Naive thymus-derived CD4-positive, alpha-beta T cell (primary cell): ENCODE results near the gene TFG. TPM values are rescaled to one million over a fixed set of nuclear protein-coding genes. Genes with fewer than 3 reads are reported as not detected.

Source experiments
- ATAC-seq: fragments of 150-1000 bp; cut with Tn5 transposase; 2 replicates; pipeline ENCODE4 v1.10.0; 2021; ENCODE audit warnings: mild to moderate bottlenecking, moderate library complexity
- CTCF ChIA-PET: fragments of 350-600 bp; sonication (Branson Sonifier 250); formaldehyde crosslinking; loops from one replicate; lab custom pipeline; 2021; ENCODE audit warnings: antibody characterized with exemption; lab: Charles Lee
- POLR2A ChIA-PET: fragments of 350-600 bp; sonication (Branson Sonifier 250); formaldehyde crosslinking; loops from one replicate; lab custom pipeline; 2021; ENCODE audit warnings: antibody characterized with exemption, inconsistent platforms; lab: Charles Lee
- DNase-seq, 9 donors: peaks; one replicate each; pipeline versions ENCODE4 v3.0.0 to v3.0.0-alpha.2; 2020 to 2022; ENCODE audit warnings: mixed read lengths in 1 of 9
- H3K27ac ChIP-seq: one replicate; pipeline ENCODE4 v1.7.0; 2013; ENCODE audit warnings: mild to moderate bottlenecking, low read depth, low read length, moderate library complexity
- H3K27me3 ChIP-seq, 2 donors: one replicate each; pipeline ENCODE4 v1.7.0; 2013; ENCODE audit warnings: low read length in 2 of 2, mild to moderate bottlenecking in 2 of 2, moderate library complexity in 2 of 2; ENCODE audit not compliant: control insufficient read depth in 2 of 2, insufficient read depth in 2 of 2
- H3K36me3 ChIP-seq, 3 experiments: 1 replicate in 2 of 3; 2 replicates in 1 of 3; pipeline ENCODE4 v1.7.0; 2013; ENCODE audit warnings: low read length in 3 of 3, mild to moderate bottlenecking in 3 of 3, moderate library complexity in 1 of 3; ENCODE audit not compliant: insufficient read depth in 3 of 3, control insufficient read depth in 2 of 3
- H3K4me1 ChIP-seq, 2 donors: one replicate each; pipeline ENCODE4 v1.7.0; 2013; ENCODE audit warnings: low read length in 2 of 2, mild to moderate bottlenecking in 2 of 2, moderate library complexity in 1 of 2; ENCODE audit not compliant: control insufficient read depth in 2 of 2, insufficient read depth in 2 of 2
- H3K4me3 ChIP-seq: 2 replicates; pipeline ENCODE4 v1.7.0; 2013; ENCODE audit warnings: mild to moderate bottlenecking, low read length
- H3K9me3 ChIP-seq, 3 experiments: 1 replicate in 2 of 3; 2 replicates in 1 of 3; pipeline ENCODE4 v1.7.0; 2013; ENCODE audit warnings: low read length in 3 of 3; ENCODE audit not compliant: control insufficient read depth in 2 of 3
- H3K27ac Mint-ChIP-seq, 9 donors: one replicate each; pipeline ENCODE4 v1.8.0; 2020 to 2022; ENCODE audit warnings: mixed read lengths in 9 of 9, mild to moderate bottlenecking in 8 of 9, moderate library complexity in 5 of 9, inconsistent platforms in 2 of 9
- H3K27me3 Mint-ChIP-seq, 5 donors: one replicate each; pipeline ENCODE4 v1.8.0; 2021 to 2022; ENCODE audit warnings: mixed read lengths in 5 of 5, mild to moderate bottlenecking in 1 of 5
- H3K36me3 Mint-ChIP-seq, 5 donors: one replicate each; pipeline ENCODE4 v1.8.0; 2020 to 2022; ENCODE audit warnings: mixed read lengths in 5 of 5, mild to moderate bottlenecking in 3 of 5, inconsistent platforms in 1 of 5
- H3K4me1 Mint-ChIP-seq, 7 donors: one replicate each; pipeline ENCODE4 v1.8.0; 2020 to 2022; ENCODE audit warnings: mixed read lengths in 7 of 7, mild to moderate bottlenecking in 3 of 7, inconsistent platforms in 1 of 7
- H3K4me3 Mint-ChIP-seq, 10 donors: one replicate each; pipeline ENCODE4 v1.8.0; 2020 to 2022; ENCODE audit warnings: mild to moderate bottlenecking in 10 of 10, mixed read lengths in 10 of 10, moderate library complexity in 6 of 10, inconsistent platforms in 2 of 10
- H3K9me3 Mint-ChIP-seq, 11 donors: one replicate each; pipeline ENCODE4 v1.8.0; 2020 to 2022; ENCODE audit warnings: mixed read lengths in 11 of 11, mild to moderate bottlenecking in 4 of 11, inconsistent platforms in 1 of 11, moderate library complexity in 1 of 11
- intact Hi-C, 2 donors: fragments of 100-400 bp; cut with micrococcal nuclease; formaldehyde crosslinking; loops; one replicate each; pipeline ENCODE4 v1.15.1; 2023
- polyA plus RNA-seq, 2 donors: library from polyadenylated mRNA; unstranded; fragments of 300-500 nt; fragmentation: Illumina TruSeq; gene quantifications; one replicate each; pipeline ENCODE4 v1.2.3, GENCODE V29; 2021
- total RNA-seq, 6 experiments: library from RNA in 5 of 6; stranded (reverse) in 5 of 6; gene quantifications; 1 replicate in 5 of 6; 2 replicates in 1 of 6; pipeline ENCODE4 v1.2.3 and lab custom pipeline; 2021 to 2026

TFG gene
- total and polyA plus RNA-seq, 7 experiments from 2014 or later, result 40.8 to 72.2 (median 45.6) TPM

DNA sequence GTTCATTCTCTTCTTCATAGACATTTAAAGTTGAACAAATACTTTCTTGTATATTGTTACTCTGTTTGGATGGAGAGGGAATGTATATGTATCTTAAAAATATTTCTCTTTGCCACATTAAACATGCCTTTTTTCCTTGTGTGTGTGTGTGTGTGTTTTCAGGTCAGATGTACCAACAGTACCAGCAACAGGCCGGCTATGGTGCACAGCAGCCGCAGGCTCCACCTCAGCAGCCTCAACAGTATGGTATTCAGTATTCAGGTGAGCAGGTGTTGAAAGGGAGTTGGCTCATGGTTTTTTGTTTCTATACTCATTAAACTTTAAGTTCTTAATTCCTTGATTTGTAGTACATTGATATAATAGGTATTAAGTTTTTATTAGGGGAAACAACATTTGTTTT, 35.4 kb downstream of the TFG start:
- ChIA-PET CTCF (no interaction called here), POLR2A (no interaction called here)
- intact Hi-C loops, result loop anchor here in 1 of 2 donors (10.0 kb wide), 1 partner anchor 640 kb away; no protein-coding TSS in a partner anchor
- H3K4me3 ChIP-seq, result no peak overlapping the region
- H3K4me1 Mint-ChIP-seq, result no peaks in the 10 kb centered on the region
- H3K9me3 Mint-ChIP-seq, result no peaks in the 10 kb centered on the region
- H3K4me1 ChIP-seq, result no peaks in the 10 kb centered on the region
- H3K9me3 ChIP-seq, result no peaks in the 10 kb centered on the region
- H3K27ac ChIP-seq, result no peak overlapping the region
- no peak overlapping the region for H3K27ac Mint-ChIP-seq
- H3K27me3 Mint-ChIP-seq, result no peaks in the 10 kb centered on the region
- no peak overlapping the region for H3K4me3 Mint-ChIP-seq
- ATAC-seq (no peak), DNase-seq (no peak)
- peaks cover 8 to 59% (median 26%) of the 10 kb centered on the region in 5 donors for H3K36me3 Mint-ChIP-seq
- H3K27me3 ChIP-seq, result no peaks in the 10 kb centered on the region
- H3K36me3 ChIP-seq, result peaks cover 14 to 78% (median 20%) of the 10 kb centered on the region in 3 experiments

DNA sequence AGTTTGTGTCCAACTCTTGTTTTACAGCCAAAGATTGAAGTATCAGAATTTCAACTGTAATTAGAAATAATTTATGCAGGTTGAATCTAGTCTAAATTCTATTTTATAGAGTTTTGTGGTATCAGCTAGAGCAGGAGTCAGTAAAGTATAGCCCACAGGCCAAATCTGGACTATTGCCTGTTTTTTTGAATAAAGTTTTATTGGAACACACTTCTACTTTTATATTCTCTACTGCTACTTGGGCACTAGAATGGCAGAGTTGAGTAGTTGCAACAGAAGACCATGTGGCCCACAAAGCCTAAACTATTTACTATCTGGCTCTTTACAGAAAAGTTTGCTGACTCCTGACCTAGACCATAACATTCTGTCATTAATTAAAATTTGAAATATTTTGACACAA, 36.3 kb downstream of the TFG start:
- intact Hi-C loops, result loop anchor here in 1 of 2 donors (2.0 to 10.0 kb wide), 2 partner anchors 13 to 639 kb away; no protein-coding TSS in a partner anchor
- ChIA-PET POLR2A (no interaction called here), CTCF (no interaction called here)
- Mint-ChIP-seq H3K27me3 (no peaks in the 10 kb centered on the region), H3K36me3 (peaks cover 12 to 64% (median 30%) of the 10 kb centered on the region in 5 donors), H3K9me3 (no peaks in the 10 kb centered on the region), H3K27ac (no peak overlapping the region), H3K4me1 (no peaks in the 10 kb centered on the region), H3K4me3 (no peak overlapping the region)
- Histone ChIP-seq H3K4me1 (no peaks in the 10 kb centered on the region), H3K9me3 (no peaks in the 10 kb centered on the region), H3K27me3 (no peaks in the 10 kb centered on the region), H3K36me3 (peaks cover 14 to 71% (median 19%) of the 10 kb centered on the region in 3 experiments), H3K27ac (no peak overlapping the region), H3K4me3 (no peak overlapping the region)
- ATAC-seq (no peak), DNase-seq (no peak)

DNA sequence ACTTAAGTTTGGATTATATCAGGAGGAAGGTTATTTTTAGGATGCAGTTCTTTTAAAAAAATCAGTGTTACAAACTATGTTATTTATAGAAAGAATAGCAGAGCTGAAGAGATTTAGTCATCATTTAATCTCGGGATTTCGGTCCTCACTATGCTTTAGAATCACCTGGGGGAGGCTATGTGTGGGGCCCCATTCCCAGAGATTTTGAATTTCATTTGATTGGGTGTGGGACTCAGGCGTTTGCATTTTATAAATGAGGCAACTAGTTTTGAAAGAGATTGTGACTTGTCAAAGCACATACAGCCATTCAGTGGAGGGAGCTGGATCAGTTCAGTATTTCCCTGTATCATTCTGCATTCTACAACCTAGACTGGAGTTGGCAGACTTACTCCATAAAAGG, 36.8 kb downstream of the TFG start:
- Histone ChIP-seq H3K36me3 (peaks cover 14 to 70% (median 19%) of the 10 kb centered on the region in 3 experiments), H3K27ac (no peak overlapping the region), H3K27me3 (no peaks in the 10 kb centered on the region), H3K4me3 (no peak overlapping the region), H3K9me3 (no peaks in the 10 kb centered on the region), H3K4me1 (no peaks in the 10 kb centered on the region)
- Mint-ChIP-seq H3K27ac (no peak overlapping the region), H3K4me1 (no peaks in the 10 kb centered on the region), H3K36me3 (peaks cover 12 to 67% (median 32%) of the 10 kb centered on the region in 5 donors), H3K9me3 (no peaks in the 10 kb centered on the region), H3K4me3 (no peak overlapping the region), H3K27me3 (no peaks in the 10 kb centered on the region)
- no peak for DNase-seq
- ChIA-PET CTCF (no interaction called here), POLR2A (no interaction called here)
- intact Hi-C loops, result loop anchor here in 1 of 2 donors (2.0 to 10.0 kb wide), 2 partner anchors 13 to 639 kb away; no protein-coding TSS in a partner anchor
- no peak for ATAC-seq

DNA sequence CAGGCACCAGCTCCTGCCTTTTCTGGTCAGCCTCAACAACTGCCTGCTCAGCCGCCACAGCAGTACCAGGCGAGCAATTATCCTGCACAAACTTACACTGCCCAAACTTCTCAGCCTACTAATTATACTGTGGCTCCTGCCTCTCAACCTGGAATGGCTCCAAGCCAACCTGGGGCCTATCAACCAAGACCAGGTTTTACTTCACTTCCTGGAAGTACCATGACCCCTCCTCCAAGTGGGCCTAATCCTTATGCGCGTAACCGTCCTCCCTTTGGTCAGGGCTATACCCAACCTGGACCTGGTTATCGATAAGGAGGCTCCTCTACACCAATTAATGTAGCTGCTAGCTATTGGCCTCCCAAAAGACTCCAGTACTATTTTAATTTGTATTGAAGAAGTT, 38.9 kb downstream of the TFG start:
- Histone ChIP-seq H3K4me3 (no peak overlapping the region), H3K4me1 (no peaks in the 10 kb centered on the region), H3K9me3 (no peaks in the 10 kb centered on the region), H3K27me3 (no peaks in the 10 kb centered on the region), H3K27ac (no peak overlapping the region), H3K36me3 (peaks cover 18 to 53% (median 24%) of the 10 kb centered on the region in 3 experiments)
- intact Hi-C loops, result loop anchor here in 1 of 2 donors (10.0 kb wide), 1 partner anchor 637 kb away; no protein-coding TSS in a partner anchor
- H3K9me3 Mint-ChIP-seq, result no peaks in the 10 kb centered on the region
- DNase-seq, result no peak
- H3K4me1 Mint-ChIP-seq, result no peaks in the 10 kb centered on the region
- ChIA-PET POLR2A (no interaction called here), CTCF (no interaction called here)
- H3K36me3 Mint-ChIP-seq, result peaks cover 13 to 59% (median 35%) of the 10 kb centered on the region in 5 donors
- no peaks in the 10 kb centered on the region for H3K27me3 Mint-ChIP-seq
- no peak for ATAC-seq
- H3K4me3 Mint-ChIP-seq, result no peak overlapping the region
- peak overlapping the region in 1 of 9 donors; percentile 37 for H3K27ac Mint-ChIP-seq

DNA sequence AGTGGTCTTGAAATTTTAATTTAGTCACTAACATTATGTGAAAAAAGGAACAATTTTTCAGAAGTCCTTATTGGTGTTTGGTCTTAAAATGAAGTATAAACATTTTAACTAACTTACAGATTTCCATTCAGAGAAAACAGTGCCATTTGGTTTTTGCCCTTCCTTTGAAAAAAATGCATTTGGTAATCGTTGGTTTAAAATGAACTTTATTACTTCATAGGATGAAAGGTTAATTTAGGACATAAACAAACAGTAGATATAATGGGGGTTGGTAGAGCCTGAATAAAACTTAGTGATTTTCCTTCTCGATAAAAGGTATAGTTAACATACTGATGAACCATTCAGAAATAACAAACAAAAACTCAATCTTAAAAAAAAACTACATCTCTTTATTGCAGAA, 39.7 kb downstream of the TFG start:
- ChIA-PET POLR2A (no interaction called here), CTCF (no interaction called here)
- Histone ChIP-seq H3K27ac (no peak overlapping the region), H3K27me3 (no peaks in the 10 kb centered on the region), H3K4me1 (no peaks in the 10 kb centered on the region), H3K9me3 (no peaks in the 10 kb centered on the region), H3K36me3 (peaks cover 18 to 47% (median 24%) of the 10 kb centered on the region in 3 experiments), H3K4me3 (no peak overlapping the region)
- Mint-ChIP-seq H3K4me3 (no peak overlapping the region), H3K27ac (no peak overlapping the region), H3K9me3 (no peaks in the 10 kb centered on the region), H3K36me3 (peaks cover 12 to 62% (median 32%) of the 10 kb centered on the region in 5 donors), H3K27me3 (no peaks in the 10 kb centered on the region), H3K4me1 (no peaks in the 10 kb centered on the region)
- ATAC-seq (no peak), DNase-seq (no peak)
- intact Hi-C loops, result loop anchor here in 1 of 2 donors (10.0 kb wide), 1 partner anchor 636 kb away; no protein-coding TSS in a partner anchor

DNA sequence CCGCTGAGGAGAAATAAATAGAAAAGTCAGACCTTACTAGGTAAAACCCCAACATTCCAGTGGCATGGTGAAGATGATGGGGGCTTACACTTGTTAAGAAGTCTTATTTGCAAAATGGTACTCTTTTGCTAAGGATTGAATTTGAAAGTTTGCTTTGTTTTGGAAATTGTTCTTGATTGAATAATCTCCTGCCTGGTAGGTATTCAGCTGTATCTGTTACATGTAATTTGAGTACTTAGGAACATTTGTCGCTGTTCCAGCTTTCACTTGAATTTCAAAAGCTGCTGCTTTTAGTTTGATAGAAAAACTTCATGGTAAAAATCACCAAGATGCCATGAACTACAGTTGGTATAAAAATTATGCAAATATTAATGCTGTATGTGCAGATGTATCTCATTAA, 44.6 kb downstream of the TFG start:
- no peaks in the 10 kb centered on the region for H3K9me3 Mint-ChIP-seq
- H3K36me3 Mint-ChIP-seq, result peaks cover 11 to 26% (median 19%) of the 10 kb centered on the region in 5 donors

More for the DNA sequence above, 44.6 kb downstream of the TFG start:
- H3K36me3 ChIP-seq, result peaks cover 4 to 14% (median 12%) of the 10 kb centered on the region in 3 experiments
- no peak overlapping the region for H3K27ac ChIP-seq
- intact Hi-C loops, result no loop called here
- no peaks in the 10 kb centered on the region for H3K27me3 ChIP-seq
- ChIA-PET CTCF (no interaction called here), POLR2A (no interaction called here)
- no peaks in the 10 kb centered on the region for H3K9me3 ChIP-seq
- Mint-ChIP-seq H3K27ac (no peak overlapping the region), H3K27me3 (no peaks in the 10 kb centered on the region), H3K4me3 (no peak overlapping the region), H3K4me1 (no peaks in the 10 kb centered on the region)
- no peaks in the 10 kb centered on the region for H3K4me1 ChIP-seq
- DNase-seq (no peak), ATAC-seq (no peak)
- H3K4me3 ChIP-seq, result no peak overlapping the region
